HepG2 (cell line): ENCODE measurements around the gene MRPL37. TPM values are rescaled to one million over a fixed set of nuclear protein-coding genes. Genes with fewer than 3 reads are reported as not detected.

Experiments used
- ATAC-seq: fragments of 200-7000 bp; cut with Tn5 transposase; 3 replicates; pipeline ENCODE4 v1.9.1; 2020; ENCODE audit warnings: mild to moderate bottlenecking, moderate library complexity
- BruUV-seq: library from RNA; stranded (reverse); fragments of 400-500 nt; replicated peaks from 2 replicates; lab custom pipeline; 2021; lab: Mats Ljungman, UMichigan
- CTCF ChIA-PET: fragments of 300-600 bp; formaldehyde crosslinking; extraction: SDS; loops from one replicate; lab custom pipeline; 2021; ENCODE audit warnings: low total read pairs, inconsistent platforms, low intra/inter-chr PET ratio; lab: Yijun Ruan, JAX
- POLR2A ChIA-PET: fragments of 350-600 bp; sonication (Branson Sonifier 250); formaldehyde crosslinking; loops from one replicate; lab custom pipeline; 2020; ENCODE audit warnings: antibody characterized with exemption, inconsistent platforms; lab: Yijun Ruan, JAX
- DNase-seq: peaks from one replicate; pipeline ENCODE4 v3.0.0-alpha.2; 2015; ENCODE audit warnings: low spot score
- FAIRE-seq: peaks from 3 replicates; lab custom pipeline; 2011; peaks lifted over from hg19 to GRCh38; lab: Jason Lieb, UNC
- H2AFZ ChIP-seq: one replicate; pipeline ENCODE4 v1.6.1; 2011; ENCODE audit warnings: low read length, inconsistent platforms
- H3K27ac ChIP-seq: fragments of 300-600 bp; 3 replicates; pipeline ENCODE4 v1.8.0; 2011; ENCODE audit warnings: mixed run types, mild to moderate bottlenecking, mixed read lengths, low read length, inconsistent platforms; ENCODE audit not compliant: insufficient read depth; ENCODE audit errors: extremely low read length
- H3K27me3 ChIP-seq, 2 experiments: fragments of 200-600 bp in 1 of 2; 2 replicates in 1 of 2; 3 replicates in 1 of 2; pipeline versions ENCODE4 v1.6.0 to v1.8.0; 2011; ENCODE audit warnings: low read length in 2 of 2, mild to moderate bottlenecking in 2 of 2, moderate library complexity in 2 of 2, inconsistent platforms in 1 of 2; ENCODE audit not compliant: insufficient read depth in 2 of 2, control insufficient read depth in 1 of 2
- H3K36me3 ChIP-seq, 2 experiments: fragments of 200-600 bp in 1 of 2; replicated peaks in 1 of 2; 2 replicates in 1 of 2; 3 replicates in 1 of 2; pipeline versions ENCODE4 v1.5.1 to v1.8.0; 2011; ENCODE audit warnings: low read length in 2 of 2, inconsistent platforms in 1 of 2; ENCODE audit not compliant: insufficient read depth in 2 of 2, control insufficient read depth in 1 of 2
- H3K4me1 ChIP-seq: 2 replicates; pipeline ENCODE4 v1.5.1; 2012; ENCODE audit warnings: low read length, inconsistent platforms; ENCODE audit not compliant: insufficient read depth
- H3K4me2 ChIP-seq: 2 replicates; pipeline ENCODE4 v1.6.0; 2011; ENCODE audit warnings: low read depth, low read length, inconsistent platforms
- H3K4me3 ChIP-seq, 3 experiments: fragments of 200-600 bp in 1 of 3; sonication (generic), shearing (Covaris generic) in 1 of 3; replicated peaks in 1 of 3; 2 replicates each; pipeline ENCODE4 v1.5.1; 2011 to 2016; ENCODE audit warnings: low read length in 3 of 3, inconsistent platforms in 2 of 3, low read depth in 2 of 3, mild to moderate bottlenecking in 2 of 3, control low read depth in 1 of 3, mixed read lengths in 1 of 3; ENCODE audit not compliant: insufficient read depth in 1 of 3
- H3K79me2 ChIP-seq: one replicate; pipeline ENCODE4 v1.6.1; 2011; ENCODE audit warnings: low read length, inconsistent platforms; ENCODE audit not compliant: insufficient read depth
- H3K9ac ChIP-seq: 2 replicates; pipeline ENCODE4 v1.6.0; 2011; ENCODE audit warnings: mild to moderate bottlenecking, low read depth, low read length, inconsistent platforms; ENCODE audit not compliant: insufficient read depth
- H3K9me3 ChIP-seq: 2 replicates; pipeline ENCODE4 v1.5.1; 2012; ENCODE audit warnings: mild to moderate bottlenecking, low read length
- H4K20me1 ChIP-seq: 2 replicates; pipeline ENCODE4 v1.6.0; 2011; ENCODE audit warnings: inconsistent platforms, mild to moderate bottlenecking, low read length, moderate library complexity; ENCODE audit not compliant: insufficient read depth
- DRAP1 ChIP-seq: IDR thresholded peaks from 2 replicates; pipeline ENCODE4 v1.6.1; 2016; ENCODE audit warnings: missing genetic modification reagents, missing compliant biosample characterization
- HMG20A ChIP-seq: IDR thresholded peaks from 2 replicates; pipeline ENCODE4 v1.6.1; 2016; ENCODE audit warnings: borderline replicate concordance
- JUN ChIP-seq: sonication (generic); formaldehyde crosslinking; IDR thresholded peaks from 2 replicates; pipeline ENCODE4 v1.4.0; 2020; ENCODE audit warnings: mild to moderate bottlenecking, missing genetic modification reagents
- MBNL3 ChIP-seq: fragments of 250-450 bp; sonication (Bioruptor Pico); conservative IDR thresholded peaks from 2 replicates; pipeline ENCODE4 v1.8.0; 2022; ENCODE audit warnings: mild to moderate bottlenecking, inconsistent platforms
- SMC3 ChIP-seq: IDR thresholded peaks from 2 replicates; pipeline ENCODE4 v1.6.1; 2011; ENCODE audit warnings: low read length, improper control_type of control experiment
- ZBTB1 ChIP-seq: sonication (generic); formaldehyde crosslinking; IDR thresholded peaks from 2 replicates; pipeline ENCODE4 v1.4.0; 2020; ENCODE audit warnings: missing genetic modification reagents, borderline replicate concordance
- ZNF253 ChIP-seq: sonication (generic); formaldehyde crosslinking; IDR thresholded peaks from 2 replicates; pipeline ENCODE4 v1.8.0; 2022; ENCODE audit warnings: mild to moderate bottlenecking, missing genetic modification reagents, borderline replicate concordance
- ZNF646 ChIP-seq: sonication (generic); formaldehyde crosslinking; IDR thresholded peaks from 2 replicates; pipeline ENCODE4 v1.9.0; 2021; ENCODE audit warnings: mild to moderate bottlenecking, missing genetic modification reagents
- ZNF768 ChIP-seq: sonication (generic); formaldehyde crosslinking; IDR thresholded peaks from 2 replicates; pipeline ENCODE4 v1.4.0; 2020; ENCODE audit warnings: missing genetic modification reagents
- WGBS: methylation state at CpG from one replicate; pipeline ENCODE4 v1.1.6; 2017; ENCODE audit warnings: low lambda C conversion rate; 5-methylcytosine and 5-hydroxymethylcytosine counted together
- in situ Hi-C: cut with HindIII; loops from 2 replicates; pipeline ENCODE4 v1.10.0; 2017; ENCODE audit warnings: low pct_unique_long_range_greater_than_20kb; ENCODE audit not compliant: extremely low pct_ligation_motif_present
- intact Hi-C: fragments of 100-400 bp; cut with micrococcal nuclease; formaldehyde crosslinking; loops from one replicate; pipeline ENCODE4 v1.10.0; 2022; ENCODE audit not compliant: unreplicated experiment
- polyA plus RNA-seq, 8 experiments: library from polyadenylated mRNA; depleted of rRNA in 3 of 8; stranded (reverse) in 7 of 8; unstranded in 1 of 8; fragments of >200 nt; fragmentation: Illumina TruSeq in 4 of 8; extraction: Trizol in 4 of 8; gene quantifications; 2 replicates each; pipeline versions ENCODE4 v1.2.1 to v1.2.3, GENCODE V29; 2011 to 2016; ENCODE audit warnings: low read depth in 4 of 8, missing spikeins in 1 of 8, mixed read lengths in 1 of 8; ENCODE audit not compliant: insufficient read depth in 1 of 8
- total RNA-seq, 5 experiments: library from RNA; depleted of rRNA; stranded (reverse); fragments of >200 nt; fragmentation: Illumina TruSeq; extraction: Trizol; gene quantifications; 2 replicates each; pipeline ENCODE4 v1.2.3, GENCODE V29; 2016; ENCODE audit warnings: low read depth in 1 of 5

The MRPL37 gene
- total and polyA plus RNA-seq, 2 of the 13 experiments (the other 11 are each of a cell fraction or from before 2014, with no cell fraction given) = 31.7 to 127 TPM

GRCh38 chr1:54159733-54160316 is 40.1 kb upstream of the MRPL37 start:
- ChIA-PET CTCF (no interaction called here), POLR2A (no interaction called here)
- WGBS = 0% methylated on average over 4 of the region's 4 CpGs
- DNase-seq (no peak), ATAC-seq (peak; percentile 27), FAIRE-seq (no peak)
- BruUV-seq = no TSS peak
- Histone ChIP-seq H3K9ac (no peak overlapping the region), H4K20me1 (no peaks in the 10 kb centered on the region), H3K4me3 (no peak overlapping the region), H2AFZ (no peak overlapping the region), H3K27me3 (no peaks in the 10 kb centered on the region; a peak in 2 of 5 replicates), H3K27ac (no peak overlapping the region), H3K4me2 (no peak overlapping the region), H3K79me2 (no peaks in the 10 kb centered on the region), H3K4me1 (peaks cover 29% of the 10 kb centered on the region), H3K9me3 (no peaks in the 10 kb centered on the region), H3K36me3 (no peaks in the 10 kb centered on the region)
- intact Hi-C loops = no loop called here
- in situ Hi-C loops = no loop called here
- TF ChIP-seq ZNF768 (CRISPR knock-in tag) (no peak), JUN (CRISPR knock-in tag) (no peak), ZBTB1 (CRISPR knock-in tag) (no peak), HMG20A (CRISPR knock-in tag) (no peak), ZNF646 (CRISPR knock-in tag) (no peak), ZNF253 (CRISPR knock-in tag) (no peak), SMC3 (no peak), DRAP1 (CRISPR knock-in tag) (no peak), MBNL3 (CRISPR knock-in tag) (no peak)
